Right cardiac atrium (tissue), 5 donors: Measurements from ENCODE around the gene MRPL50. TPM values are rescaled to one million over a fixed set of nuclear protein-coding genes. Genes with fewer than 3 reads are reported as not detected.

Experiments used
- ATAC-seq, 2 donors: fragments of 200-7000 bp; cut with Tn5 transposase; one replicate each; pipeline versions ENCODE4 v1.8.0 to v1.9.1; 2020; ENCODE audit warnings: moderate library complexity in 2 of 2, mild to moderate bottlenecking in 1 of 2
- DNase-seq, 3 donors: peaks; one replicate each; pipeline ENCODE4 v3.0.0-alpha.2; 2020
- H3K27ac ChIP-seq: one replicate; pipeline ENCODE4 v1.5.1; 2013; ENCODE audit warnings: mild to moderate bottlenecking, low read length, control low read depth, moderate library complexity
- H3K27me3 ChIP-seq: one replicate; pipeline ENCODE4 v1.6.1; 2013; ENCODE audit not compliant: control insufficient read depth, insufficient read depth
- H3K4me1 ChIP-seq: one replicate; pipeline ENCODE4 v1.6.1; 2013; ENCODE audit warnings: low read length; ENCODE audit not compliant: control insufficient read depth, insufficient read depth
- H3K4me3 ChIP-seq: one replicate; pipeline ENCODE4 v1.5.1; 2013; ENCODE audit warnings: low read length, control low read depth
- H3K9me3 ChIP-seq: one replicate; pipeline ENCODE4 v1.6.1; 2013; ENCODE audit warnings: low read length; ENCODE audit not compliant: control insufficient read depth
- WGBS: extraction: QIAGEN DNeasy Blood & Tissue Kit; methylation state at CpG from one replicate; pipeline ENCODE4 v1.1.7; 2013; 5-methylcytosine and 5-hydroxymethylcytosine counted together
- intact Hi-C, 4 donors: fragments of 100-400 bp; cut with DNase I; formaldehyde crosslinking; loops; one replicate each; pipeline versions ENCODE4 v1.11.0 to v1.14.0; 2022 to 2023
- polyA plus RNA-seq: library from polyadenylated mRNA; stranded (reverse); fragments of 200-250 nt; gene quantifications from one replicate; pipeline ENCODE4 v1.2.3, GENCODE V29; 2013
- total RNA-seq, 4 donors: library from RNA; stranded (reverse); fragmentation: NEBNext Ultra II Directional; extraction: Animal tissue kit (Norgen Biotek cat#: 25700); gene quantifications; one replicate each; pipeline ENCODE4 v1.2.1, GENCODE V29; 2021
- donor health status: healthy with polysubstance abuse.
- donor health status: DM: no; HTN: yes; CAD: no.
- donor health status: DM: no; HTN: no; CAD: no.
- donor health status: DM: no; HTN: yes; CAD: no; lungs with severe emphysema.
- donor health status: DM: yes; HTN: yes; CAD: no.

Gene MRPL50
- total and polyA plus RNA-seq, 5 donors = 16.0 to 20.7 (median 18.3) TPM

GRCh38 chr9:101434998-101435397 is 36.6 kb upstream of the MRPL50 start:
- Histone ChIP-seq H3K27me3 (no peaks in the 10 kb centered on the region), H3K4me3 (no peak overlapping the region), H3K9me3 (no peaks in the 10 kb centered on the region), H3K27ac (no peak overlapping the region), H3K4me1 (no peaks in the 10 kb centered on the region)
- DNase-seq = no peak
- 62% methylated on average over 3 of the region's 3 CpGs for WGBS
- no peak for ATAC-seq
- intact Hi-C loops = no loop called here

GRCh38 chr9:101433229-101433628 is 34.8 kb upstream of the MRPL50 start:
- H3K9me3 ChIP-seq = no peaks in the 10 kb centered on the region
- WGBS = 69% methylated on average over 3 of the region's 3 CpGs
- intact Hi-C loops = no loop called here
- no peaks in the 10 kb centered on the region for H3K27me3 ChIP-seq
- DNase-seq = no peak
- H3K4me3 ChIP-seq = no peak overlapping the region
- no peak overlapping the region for H3K27ac ChIP-seq
- no peak for ATAC-seq
- H3K4me1 ChIP-seq = no peaks in the 10 kb centered on the region

GRCh38 chr9:101432740-101433139 is 34.3 kb upstream of the MRPL50 start:
- Histone ChIP-seq H3K27ac (no peak overlapping the region), H3K27me3 (no peaks in the 10 kb centered on the region), H3K4me3 (no peak overlapping the region), H3K4me1 (no peaks in the 10 kb centered on the region), H3K9me3 (no peaks in the 10 kb centered on the region)
- WGBS = 64% methylated on average over 1 of the region's 1 CpG
- intact Hi-C loops = no loop called here
- DNase-seq (no peak), ATAC-seq (no peak)

- Histone ChIP-seq H3K4me1 (no peaks in the 10 kb centered on the region), H3K9me3 (no peaks in the 10 kb centered on the region), H3K27me3 (no peaks in the 10 kb centered on the region), H3K27ac (no peak overlapping the region), H3K4me3 (no peak overlapping the region)
- ATAC-seq = no peak
- no peak for DNase-seq
- intact Hi-C loops = no loop called here
Measured at GRCh38 chr9:101432171-101432570, 33.8 kb upstream of the MRPL50 start.

- Histone ChIP-seq H3K27ac (no peak overlapping the region), H3K9me3 (no peaks in the 10 kb centered on the region), H3K4me3 (no peak overlapping the region), H3K27me3 (no peaks in the 10 kb centered on the region), H3K4me1 (no peaks in the 10 kb centered on the region)
- WGBS = 90% methylated on average over 7 of the region's 7 CpGs
- intact Hi-C loops = no loop called here
- no peak for ATAC-seq
- DNase-seq = no peak
Measured at GRCh38 chr9:101429736-101430135, 31.3 kb upstream of the MRPL50 start.

- H3K9me3 ChIP-seq = no peaks in the 10 kb centered on the region
- H3K4me1 ChIP-seq = no peaks in the 10 kb centered on the region
- intact Hi-C loops = no loop called here
- WGBS = 67% methylated on average over 3 of the region's 3 CpGs
- ATAC-seq (no peak), DNase-seq (no peak)
- H3K27ac ChIP-seq = no peak overlapping the region
- H3K4me3 ChIP-seq = no peak overlapping the region
- H3K27me3 ChIP-seq = no peaks in the 10 kb centered on the region
Measured at GRCh38 chr9:101428909-101429308, 30.5 kb upstream of the MRPL50 start.

GRCh38 chr9:101427957-101428655 is 29.7 kb upstream of the MRPL50 start:
- Histone ChIP-seq H3K4me1 (no peaks in the 10 kb centered on the region), H3K4me3 (no peak overlapping the region), H3K9me3 (no peaks in the 10 kb centered on the region), H3K27ac (no peak overlapping the region), H3K27me3 (no peaks in the 10 kb centered on the region)
- no peak for ATAC-seq
- DNase-seq = no peak
- intact Hi-C loops = no loop called here
- 92% methylated on average over 3 of the region's 3 CpGs for WGBS

GRCh38 chr9:101427358-101427757 is 28.9 kb upstream of the MRPL50 start:
- intact Hi-C loops = no loop called here
- whole genome bisulfite sequencing = 90% methylated on average over 8 of the region's 8 CpGs

GRCh38 chr9:101421653-101422065 is 23.2 kb upstream of the MRPL50 start:
- no peak overlapping the region for H3K4me3 ChIP-seq
- intact Hi-C loops = no loop called here
- H3K4me1 ChIP-seq = no peaks in the 10 kb centered on the region
- H3K27ac ChIP-seq = no peak overlapping the region
- H3K9me3 ChIP-seq = no peaks in the 10 kb centered on the region
- WGBS = 72% methylated on average over 5 of the region's 5 CpGs
- DNase-seq (peak in 2 of 3 donors; percentile 14 to 40), ATAC-seq (peak; percentile 29 to 33)
- no peaks in the 10 kb centered on the region for H3K27me3 ChIP-seq

More at GRCh38 chr9:101427358-101427757, 28.9 kb upstream of the MRPL50 start:
- Histone ChIP-seq H3K27me3 (no peaks in the 10 kb centered on the region), H3K4me3 (no peak overlapping the region), H3K27ac (no peak overlapping the region), H3K4me1 (no peaks in the 10 kb centered on the region), H3K9me3 (no peaks in the 10 kb centered on the region)
- DNase-seq = no peak
- no peak for ATAC-seq

- intact Hi-C loops = no loop called here
- no peak overlapping the region for H3K4me3 ChIP-seq
- no peak for DNase-seq
- H3K9me3 ChIP-seq = peaks cover 2% of the 10 kb centered on the region
- ATAC-seq = no peak
- 67% methylated on average over 2 of the region's 2 CpGs for WGBS
- no peak overlapping the region for H3K27ac ChIP-seq
- H3K27me3 ChIP-seq = no peaks in the 10 kb centered on the region
- no peaks in the 10 kb centered on the region for H3K4me1 ChIP-seq
Measured at GRCh38 chr9:101419863-101420262, 21.4 kb upstream of the MRPL50 start.

GRCh38 chr9:101418518-101419430 is 20.4 kb upstream of the MRPL50 start:
- no peak for ATAC-seq
- no peak overlapping the region for H3K27ac ChIP-seq

More at GRCh38 chr9:101418518-101419430, 20.4 kb upstream of the MRPL50 start:
- Histone ChIP-seq H3K4me1 (no peaks in the 10 kb centered on the region), H3K27me3 (no peaks in the 10 kb centered on the region), H3K4me3 (no peak overlapping the region), H3K9me3 (peaks cover 2% of the 10 kb centered on the region)
- intact Hi-C loops = no loop called here
- WGBS = 65% methylated on average over 7 of the region's 7 CpGs
- DNase-seq = no peak
